NOMO-1 treated with dmso at 0.1 percent for 144 hours (cell line): ENCODE data around the gene PTH1R.

ENCODE experiments used
- DNase-seq: peaks from one replicate; lab custom pipeline; 2025; ENCODE audit not compliant: unreplicated experiment; lab: John Stamatoyannopoulos, UW

PTH1R gene

GRCh38 chr3:46863261-46863782 is 14.2 kb upstream of the PTH1R start, which contains the start of gene MYL3:
Gene MYL3 (minus strand): TSS chr3:46863444. CDS start chr3:46863390, 54 bp downstream.
- DNase-seq: no peak

- DNase-seq: no peak
These were observed 13.2 kb upstream of the PTH1R start for GRCh38 chr3:46864061-46864881.

GRCh38 chr3:46865031-46865507 is 12.5 kb upstream of the PTH1R start:
- DNase-seq: no peak

GRCh38 chr3:46865546-46865945 is 12.0 kb upstream of the PTH1R start:
- no peak for DNase-seq

- DNase-seq: no peak
These were observed 11.4 kb upstream of the PTH1R start for GRCh38 chr3:46866032-46866595.

- DNase-seq: no peak
These were observed 10.6 kb upstream of the PTH1R start for GRCh38 chr3:46866720-46867549.

GRCh38 chr3:46867550-46867898 is 10.0 kb upstream of the PTH1R start:
- DNase-seq: no peak

- no peak for DNase-seq
These were observed 9.2 kb upstream of the PTH1R start for GRCh38 chr3:46868287-46868686.

- no peak for DNase-seq
These were observed 8.6 kb upstream of the PTH1R start for GRCh38 chr3:46868948-46869347.

- no peak for DNase-seq
These were observed 8.1 kb upstream of the PTH1R start for GRCh38 chr3:46869440-46869839.

- DNase-seq: no peak
These were observed 6.9 kb upstream of the PTH1R start for GRCh38 chr3:46870651-46871050.

- no peak for DNase-seq
These were observed 6.3 kb upstream of the PTH1R start for GRCh38 chr3:46871222-46871621.

- no peak for DNase-seq
These were observed 4.0 kb upstream of the PTH1R start for GRCh38 chr3:46873521-46873920.

GRCh38 chr3:46874430-46874829 is 3.1 kb upstream of the PTH1R start:
- DNase-seq: no peak

- no peak for DNase-seq
These were observed 2.0 kb upstream of the PTH1R start for GRCh38 chr3:46875560-46875959.

- no peak for DNase-seq
These were observed 914 bp upstream of the PTH1R start for GRCh38 chr3:46876313-46877300.

- no peak for DNase-seq
These were observed 1.4 kb downstream of the PTH1R start for GRCh38 chr3:46878781-46879436.

GRCh38 chr3:46880884-46881595 is 3.5 kb downstream of the PTH1R start:
- DNase-seq: no peak
